IMR-90 (cell line): ENCODE data around the gene ORMDL2. TPM values are rescaled to one million over a fixed set of nuclear protein-coding genes. Genes with fewer than 3 reads are reported as not detected.
A peak's percentile ranks its signal among the peaks of the same experiment; 100 is the strongest.

ENCODE experiments used
- ATAC-seq: fragments of 200-7000 bp; cut with Tn5 transposase; 2 replicates; pipeline ENCODE4 v1.9.1; 2020; ENCODE audit warnings: low read depth, mild to moderate bottlenecking, moderate library complexity
- BruUV-seq: library from RNA; stranded (reverse); fragments of 400-500 nt; replicated peaks from 2 replicates; lab custom pipeline; 2021; lab: Mats Ljungman, UMichigan
- CTCF ChIA-PET: fragments of 300-600 bp; formaldehyde crosslinking; extraction: SDS; loops from one replicate; lab custom pipeline; 2021; ENCODE audit warnings: antibody characterized with exemption; lab: Yijun Ruan, JAX
- POLR2A ChIA-PET: fragments of 300-600 bp; sonication (Branson Sonifier 250); formaldehyde crosslinking; loops from one replicate; lab custom pipeline; 2022; ENCODE audit warnings: antibody characterized with exemption; ENCODE audit not compliant: unreplicated experiment; lab: Charles Lee
- DNase-seq: peaks from one replicate; pipeline ENCODE4 v3.0.0; 2013
- H2AFZ ChIP-seq: replicated peaks from 2 replicates; pipeline ENCODE3; 2013; ENCODE audit warnings: low read length, mild to moderate bottlenecking; ENCODE audit not compliant: poor library complexity
- H2AK5ac ChIP-seq: 2 replicates; pipeline ENCODE4 v1.6.1; 2013; ENCODE audit warnings: low read depth, low read length, inconsistent platforms
- H2AK9ac ChIP-seq: replicated peaks from 2 replicates; pipeline ENCODE3; 2013; ENCODE audit warnings: mild to moderate bottlenecking, low read depth, low read length, moderate library complexity; ENCODE audit not compliant: poor library complexity
- H2BK120ac ChIP-seq: 2 replicates; pipeline ENCODE4 v1.6.1; 2013; ENCODE audit warnings: low read depth, low read length, inconsistent platforms
- H2BK15ac ChIP-seq: 3 replicates; pipeline ENCODE4 v1.6.1; 2013; ENCODE audit warnings: low read depth, low read length, inconsistent platforms
- H2BK20ac ChIP-seq: 2 replicates; pipeline ENCODE4 v1.6.1; 2013; ENCODE audit warnings: low read depth, mild to moderate bottlenecking, inconsistent platforms, low read length, moderate library complexity
- H2BK5ac ChIP-seq: 2 replicates; pipeline ENCODE4 v1.6.1; 2013; ENCODE audit warnings: mild to moderate bottlenecking, low read depth, low read length, inconsistent platforms; ENCODE audit not compliant: poor library complexity, severe bottlenecking
- H3K14ac ChIP-seq: replicated peaks from 2 replicates; pipeline ENCODE4 v1.6.1; 2013; ENCODE audit warnings: low read depth, low read length, inconsistent platforms
- H3K18ac ChIP-seq: 2 replicates; pipeline ENCODE4 v1.6.1; 2013; ENCODE audit warnings: low read depth, low read length, control low read depth
- H3K23ac ChIP-seq: 2 replicates; pipeline ENCODE4 v1.6.1; 2013; ENCODE audit warnings: low read depth, low read length, inconsistent platforms
- H3K27ac ChIP-seq: 2 replicates; pipeline ENCODE4 v1.5.1; 2013; ENCODE audit warnings: mild to moderate bottlenecking, control low read depth, low read length; ENCODE audit not compliant: insufficient read depth
- H3K27me3 ChIP-seq: 2 replicates; pipeline ENCODE4 v1.6.1; 2013; ENCODE audit warnings: low read length; ENCODE audit not compliant: control insufficient read depth, insufficient read depth
- H3K36me3 ChIP-seq: 2 replicates; pipeline ENCODE4 v1.6.1; 2013; ENCODE audit warnings: low read length, mixed read lengths; ENCODE audit not compliant: control insufficient read depth, insufficient read depth
- H3K4ac ChIP-seq: 2 replicates; pipeline ENCODE4 v1.6.1; 2013; ENCODE audit warnings: low read depth, low read length, inconsistent platforms
- H3K4me1 ChIP-seq: 2 replicates; pipeline ENCODE4 v1.6.1; 2013; ENCODE audit warnings: low read length, mixed read lengths; ENCODE audit not compliant: control insufficient read depth, insufficient read depth
- H3K4me2 ChIP-seq: 2 replicates; pipeline ENCODE4 v1.6.1; 2013; ENCODE audit warnings: low read depth, mild to moderate bottlenecking, control low read depth, low read length, moderate library complexity
- H3K4me3 ChIP-seq: 2 replicates; pipeline ENCODE4 v1.5.1; 2013; ENCODE audit warnings: low read depth, mild to moderate bottlenecking, control low read depth, low read length, moderate library complexity; ENCODE audit not compliant: insufficient read depth
- H3K56ac ChIP-seq: 2 replicates; pipeline ENCODE4 v1.6.1; 2013; ENCODE audit warnings: low read length, inconsistent platforms; ENCODE audit not compliant: insufficient read depth; ENCODE audit errors: extremely low read depth
- H3K79me1 ChIP-seq, 2 experiments: 2 replicates each; pipeline ENCODE4 v1.6.1; 2013; ENCODE audit warnings: low read length in 2 of 2, inconsistent platforms in 1 of 2, low read depth in 1 of 2
- H3K9ac ChIP-seq: 2 replicates; pipeline ENCODE4 v1.6.1; 2013; ENCODE audit warnings: low read depth, low read length, control low read depth
- H3K9me1 ChIP-seq: 2 replicates; pipeline ENCODE4 v1.6.1; 2013; ENCODE audit warnings: low read length, inconsistent platforms; ENCODE audit not compliant: insufficient read depth
- H3K9me3 ChIP-seq: 2 replicates; pipeline ENCODE4 v1.6.1; 2013; ENCODE audit warnings: low read length; ENCODE audit not compliant: control insufficient read depth, insufficient read depth
- H4K20me1 ChIP-seq: 2 replicates; pipeline ENCODE4 v1.6.1; 2013; ENCODE audit warnings: low read length, inconsistent platforms; ENCODE audit not compliant: insufficient read depth
- H4K5ac ChIP-seq: 2 replicates; pipeline ENCODE4 v1.6.1; 2013; ENCODE audit warnings: mild to moderate bottlenecking, low read depth, low read length, control low read depth
- H4K8ac ChIP-seq, 2 experiments: 2 replicates each; pipeline ENCODE4 v1.6.1; 2013; ENCODE audit warnings: low read depth in 2 of 2, low read length in 2 of 2, control low read depth in 1 of 2, inconsistent platforms in 1 of 2
- H4K91ac ChIP-seq: 2 replicates; pipeline ENCODE4 v1.6.1; 2013; ENCODE audit warnings: low read depth, low read length, inconsistent platforms; ENCODE audit not compliant: insufficient read depth
- BHLHE40 ChIP-seq: fragments of 150-350 bp; IDR thresholded peaks from 2 replicates; pipeline ENCODE4 v1.6.1; 2016; ENCODE audit warnings: mild to moderate bottlenecking, low read depth, low read length
- CEBPB ChIP-seq: IDR thresholded peaks from 2 replicates; pipeline ENCODE4 v1.6.1; 2012; ENCODE audit warnings: low read depth, low read length, improper control_type of control experiment
- CTCF ChIP-seq: conservative IDR thresholded peaks from 2 replicates; pipeline ENCODE4 v1.5.1; 2012; ENCODE audit warnings: mild to moderate bottlenecking, low read depth, low read length, improper control_type of control experiment
- FOS ChIP-seq: fragments of 150-350 bp; IDR thresholded peaks from 2 replicates; pipeline ENCODE4 v1.6.1; 2016; ENCODE audit warnings: low read depth, low read length
- MAFK ChIP-seq: IDR thresholded peaks from 2 replicates; pipeline ENCODE4 v1.6.1; 2012; ENCODE audit warnings: low read depth, low read length, improper control_type of control experiment
- MXI1 ChIP-seq: IDR thresholded peaks from 2 replicates; pipeline ENCODE4 v1.6.1; 2012; ENCODE audit warnings: low read depth, mild to moderate bottlenecking, low read length, moderate library complexity, borderline replicate concordance
- USF2 ChIP-seq: fragments of 150-350 bp; IDR thresholded peaks from 2 replicates; pipeline ENCODE4 v1.6.1; 2017; ENCODE audit warnings: mild to moderate bottlenecking, antibody characterized with exemption, low read length, low read depth
- WGBS, 2 experiments: methylation state at CpG; one replicate each; pipeline versions ENCODE4 v1.1.5 to v1.1.7; 2013; ENCODE audit warnings: missing lambda C conversion rate in 2 of 2; ENCODE audit not compliant: insufficient read length in 1 of 2; ENCODE audit errors: extremely low coverage in 2 of 2; 5-methylcytosine and 5-hydroxymethylcytosine counted together
- dilution Hi-C: fragments of 300-500 bp; cut with HindIII; formaldehyde crosslinking; loops from one replicate; pipeline ENCODE4 v1.14.3; 2018; ENCODE audit warnings: low sequenced_read_pairs; ENCODE audit not compliant: unreplicated experiment
- in situ Hi-C: fragments of 300-500 bp; cut with MboI; formaldehyde crosslinking; loops from 3 replicates; pipeline ENCODE4 v1.14.3; 2019; ENCODE audit warnings: low sequenced_read_pairs, inconsistent platforms, mixed read lengths
- intact Hi-C: fragments of 100-400 bp; cut with micrococcal nuclease; formaldehyde crosslinking; loops from 2 replicates; pipeline ENCODE4 v1.10.0; 2022
- polyA plus RNA-seq, 3 experiments: library from polyadenylated mRNA; depleted of rRNA; stranded (reverse); fragments of >200 nt; gene quantifications; 2 replicates each; pipeline ENCODE4 v1.2.3, GENCODE V29; 2012; ENCODE audit warnings: low replicate concordance in 1 of 3
- total RNA-seq: library from RNA; depleted of rRNA; stranded (reverse); fragments of >200 nt; gene quantifications from 2 replicates; pipeline ENCODE4 v1.2.3, GENCODE V29; 2012
- TF ChIP-seq, protein P1 (sequence below): fragments of 150-350 bp; IDR thresholded peaks from 2 replicates; pipeline ENCODE4 v1.6.1; 2016; ENCODE audit warnings: low read depth, mild to moderate bottlenecking, low read length, moderate library complexity, borderline replicate concordance

Gene ORMDL2
- total and polyA plus RNA-seq, 2 of the 4 experiments (the other 2 are of a cell fraction): 20.4 to 39.7 TPM

DNA sequence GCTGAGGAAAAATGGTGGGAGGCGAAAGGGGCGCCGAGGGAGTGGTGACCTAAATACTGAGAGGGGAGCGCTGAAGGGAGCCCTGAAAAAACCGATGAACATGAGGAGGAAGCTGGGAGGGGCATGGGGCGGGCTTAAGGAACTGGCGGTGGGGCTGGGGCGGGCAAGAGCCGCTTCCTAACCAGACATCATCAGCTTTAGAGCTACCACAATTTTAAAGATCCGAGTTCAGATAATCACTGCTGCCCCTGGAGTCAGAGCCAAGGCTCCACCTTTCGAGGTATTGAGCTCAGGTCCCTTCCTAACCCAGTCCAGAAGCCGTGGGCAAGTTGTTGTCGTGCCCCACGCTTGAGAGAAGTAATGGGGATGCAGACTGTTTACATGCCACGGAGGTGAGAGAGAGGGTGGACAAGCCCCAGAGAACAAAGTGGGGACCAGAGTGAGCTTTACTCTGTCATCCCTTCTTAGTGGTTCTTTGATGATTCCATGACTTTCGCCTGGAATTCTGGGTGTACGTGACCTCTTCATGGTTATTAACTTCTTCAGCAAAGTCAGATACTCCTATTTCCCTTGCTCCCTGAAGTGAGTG lies 393 bp downstream of the ORMDL2 start:
- peaks cover 20 to 37% of the 10 kb centered on the region in 2 experiments for H3K79me1 ChIP-seq
- H3K4me2 ChIP-seq: peak overlapping the region; percentile 94
- intact Hi-C loops (loop anchor here (5.0 to 10.0 kb wide), 4 partner anchors 76 to 289 kb away; partner anchors contain the start of genes DGKA, GDF11 and RPS26), dilution Hi-C loops (no loop called here), in situ Hi-C loops (loop anchor here (10.0 kb wide), 1 partner anchor 127 kb away; no protein-coding TSS in a partner anchor)
- peak overlapping the region; percentile 96 for H3K14ac ChIP-seq
- peak overlapping the region; percentile 21; the same call in 1 of the 2 replicates for H3K18ac ChIP-seq
- ChIA-PET POLR2A (interaction anchor here (0.6 to 2.4 kb wide), 5 partner anchors 12 to 219 kb away, joined by 3 to 19 read pairs (median 3); partner anchors contain the start of genes DNAJC14 and PYM1), CTCF (interaction anchor here (1.0 to 1.6 kb wide), 3 partner anchors 21 to 107 kb away, joined by 3 to 4 read pairs (median 4); no protein-coding TSS in a partner anchor)
- H3K9me3 ChIP-seq: no peaks in the 10 kb centered on the region
- H2AK5ac ChIP-seq: peak overlapping the region; percentile 72
- peak overlapping the region; percentile 94 for H4K91ac ChIP-seq
- peaks cover 5% of the 10 kb centered on the region for H3K9me1 ChIP-seq
- H4K8ac ChIP-seq: peak overlapping the region; percentile 87 to 93
- peaks cover 7% of the 10 kb centered on the region for H3K4me1 ChIP-seq
- peaks cover 25% of the 10 kb centered on the region for H3K36me3 ChIP-seq
- H3K23ac ChIP-seq: peak overlapping the region; percentile 78; the same call in 1 of the 2 replicates
- BruUV-seq: no TSS peak
- DNase-seq (no peak), ATAC-seq (peak; percentile 62)
- peak overlapping the region; percentile 67 for H3K56ac ChIP-seq
- no peak overlapping the region for H2BK20ac ChIP-seq
- TF ChIP-seq CTCF (no peak), MAFK (no peak), CEBPB (no peak), FOS (no peak), USF2 (no peak), BHLHE40 (no peak), MXI1 (peak; percentile 42; the same call in 1 of the 2 replicates)
- TF ChIP-seq, protein P1, sequence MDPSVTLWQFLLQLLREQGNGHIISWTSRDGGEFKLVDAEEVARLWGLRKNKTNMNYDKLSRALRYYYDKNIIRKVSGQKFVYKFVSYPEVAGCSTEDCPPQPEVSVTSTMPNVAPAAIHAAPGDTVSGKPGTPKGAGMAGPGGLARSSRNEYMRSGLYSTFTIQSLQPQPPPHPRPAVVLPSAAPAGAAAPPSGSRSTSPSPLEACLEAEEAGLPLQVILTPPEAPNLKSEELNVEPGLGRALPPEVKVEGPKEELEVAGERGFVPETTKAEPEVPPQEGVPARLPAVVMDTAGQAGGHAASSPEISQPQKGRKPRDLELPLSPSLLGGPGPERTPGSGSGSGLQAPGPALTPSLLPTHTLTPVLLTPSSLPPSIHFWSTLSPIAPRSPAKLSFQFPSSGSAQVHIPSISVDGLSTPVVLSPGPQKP: no peak
- H4K20me1 ChIP-seq: peaks cover 26% of the 10 kb centered on the region; the same call in 1 of the 2 replicates
- peak overlapping the region; percentile 86 for H2AK9ac ChIP-seq
- peak overlapping the region; percentile 89 for H3K4ac ChIP-seq
- H4K5ac ChIP-seq: peak overlapping the region; percentile 81
- H3K27me3 ChIP-seq: no peaks in the 10 kb centered on the region
- H2BK120ac ChIP-seq: peak overlapping the region; percentile 21; the same call in 1 of the 2 replicates
- H2AFZ ChIP-seq: peak overlapping the region; percentile 98
- peak overlapping the region; percentile 91 for H3K9ac ChIP-seq
- peak overlapping the region; percentile 29; the same call in 2 of the 3 replicates for H2BK15ac ChIP-seq
- peak overlapping the region; percentile 76 for H3K27ac ChIP-seq
- peak overlapping the region; percentile 65 for H2BK5ac ChIP-seq
- peak overlapping the region; percentile 63 for H3K4me3 ChIP-seq
- WGBS, 2 experiments: 0% methylated on average over 3 of the region's 17 CpGs; no CpG with 5 or more reads in 1 of the 2 experiments
